Cardiac muscle cell (in vitro differentiated cells and primary cell): Measurements from ENCODE around the gene CCNJL. TPM values are rescaled to one million over a fixed set of nuclear protein-coding genes. Genes with fewer than 3 reads are reported as not detected.
A peak's percentile ranks its signal among the peaks of the same experiment; 100 is the strongest.
"Not testable (repeated sequence)": the region's sequence is repeated elsewhere in the genome, so short reads cannot be mapped to it uniquely, and the experiment has no call there.

Experiments used
- DNase-seq, 2 donors: peaks; one replicate each; pipeline versions ENCODE4 v3.0.0 to v3.0.0-alpha.2; 2010 to 2017; ENCODE audit warnings: low read depth in 1 of 2, low spot score in 1 of 2
- H3K27ac ChIP-seq: fragments of 200-600 bp; sonication (generic); 2 replicates; pipeline ENCODE4 v1.5.1; 2016
- H3K27me3 ChIP-seq: fragments of 200-600 bp; sonication (generic); 2 replicates; pipeline ENCODE4 v1.6.0; 2016; ENCODE audit warnings: control low read depth
- H3K36me3 ChIP-seq: fragments of 200-600 bp; sonication (generic); 2 replicates; pipeline ENCODE4 v1.5.1; 2016; ENCODE audit warnings: control low read depth
- H3K4me1 ChIP-seq: fragments of 200-600 bp; sonication (generic); 2 replicates; pipeline ENCODE4 v1.8.1; 2017; ENCODE audit warnings: low read depth, mild to moderate bottlenecking, mixed run types
- H3K4me3 ChIP-seq: fragments of 200-600 bp; sonication (generic); 2 replicates; pipeline ENCODE4 v1.5.1; 2016; ENCODE audit warnings: mild to moderate bottlenecking
- H3K9me3 ChIP-seq: fragments of 200-600 bp; sonication (generic); 2 replicates; pipeline ENCODE4 v1.5.1; 2017; ENCODE audit warnings: low read depth, mild to moderate bottlenecking, control low read depth
- CTCF ChIP-seq: IDR thresholded peaks from 2 replicates; pipeline ENCODE4 v1.5.1; 2012; ENCODE audit warnings: low read depth, mild to moderate bottlenecking, low read length
- polyA plus RNA-seq: library from polyadenylated mRNA; unstranded; fragments of >200 nt; fragmentation: Nextera tagmentation; extraction: Ambion mirVana; gene quantifications from 2 replicates; pipeline ENCODE4 v1.2.1, GENCODE V29; 2016
- total RNA-seq: library from RNA; depleted of rRNA; stranded (reverse); fragments of >200 nt; gene quantifications from 2 replicates; pipeline ENCODE4 v1.2.3, GENCODE V29; 2016

CCNJL gene
- total and polyA plus RNA-seq, 2 experiments from 2014 or later = 14.1 to 16.1 TPM

- Histone ChIP-seq H3K4me3 (no peak overlapping the region), H3K36me3 (no peaks in the 10 kb centered on the region), H3K27ac (no peak overlapping the region), H3K9me3 (no peaks in the 10 kb centered on the region), H3K4me1 (no peaks in the 10 kb centered on the region), H3K27me3 (no peaks in the 10 kb centered on the region)
- TF ChIP-seq CTCF = no peak
- DNase-seq = peak in 1 of 2 donors; percentile 25
Measured at GRCh38 chr5:160342413-160342941, 30.1 kb upstream of the CCNJL start.

GRCh38 chr5:160341309-160341870 is 29.0 kb upstream of the CCNJL start:
- Histone ChIP-seq H3K4me1 (no peaks in the 10 kb centered on the region), H3K4me3 (no peak overlapping the region), H3K27ac (no peak overlapping the region), H3K36me3 (no peaks in the 10 kb centered on the region), H3K9me3 (no peaks in the 10 kb centered on the region), H3K27me3 (no peaks in the 10 kb centered on the region)
- DNase-seq = no peak
- no peak for TF ChIP-seq CTCF

GRCh38 chr5:160340513-160340912 is 28.1 kb upstream of the CCNJL start:
- not testable (repeated sequence) for H3K4me1 ChIP-seq, H3K36me3 ChIP-seq, H3K27ac ChIP-seq, H3K27me3 ChIP-seq, DNase-seq, H3K9me3 ChIP-seq, H3K4me3 ChIP-seq

- H3K27me3 ChIP-seq = no peaks in the 10 kb centered on the region
- no peak for DNase-seq
- TF ChIP-seq CTCF = no peak
- H3K9me3 ChIP-seq = no peaks in the 10 kb centered on the region
- H3K4me3 ChIP-seq = no peak overlapping the region
- no peak overlapping the region for H3K27ac ChIP-seq
- no peaks in the 10 kb centered on the region for H3K36me3 ChIP-seq
- no peaks in the 10 kb centered on the region for H3K4me1 ChIP-seq
Measured at GRCh38 chr5:160339406-160340130, 27.2 kb upstream of the CCNJL start.

- not testable (repeated sequence) for H3K27ac ChIP-seq, H3K4me3 ChIP-seq, H3K36me3 ChIP-seq, H3K9me3 ChIP-seq, H3K27me3 ChIP-seq, H3K4me1 ChIP-seq, DNase-seq
Measured at GRCh38 chr5:160334716-160335115, 22.4 kb upstream of the CCNJL start.

- Histone ChIP-seq H3K4me1 (no peaks in the 10 kb centered on the region), H3K4me3 (no peak overlapping the region), H3K36me3 (no peaks in the 10 kb centered on the region), H3K27me3 (no peaks in the 10 kb centered on the region), H3K27ac (no peak overlapping the region), H3K9me3 (no peaks in the 10 kb centered on the region)
- TF ChIP-seq CTCF = no peak
- peak in 1 of 2 donors; percentile 76 for DNase-seq
Measured at GRCh38 chr5:160333721-160334120, 21.4 kb upstream of the CCNJL start.
